ENCODE data around the gene ZNF830. TPM values are rescaled to one million over a fixed set of nuclear protein-coding genes. Genes with fewer than 3 reads are reported as not detected.

Gene ZNF830
- total and polyA plus RNA-seq, 10 of the 15 experiments (the other 5 are each of a cell fraction or from before 2014, with no cell fraction given) = 9.7 to 18.5 (median 15.1) TPM

GRCh38 chr17:34981538-34982241, 20.4 kb downstream of the ZNF830 start:
- peak overlapping the region; percentile 89 for H3K9ac ChIP-seq (ENCODE audit: control insufficient read depth, insufficient read depth, low read length)
- no peaks in the 10 kb centered on the region for H4K20me1 ChIP-seq (ENCODE audit: control insufficient read depth, insufficient read depth)
- H3K27ac ChIP-seq (ENCODE audit: control insufficient read depth, insufficient read depth) = peak overlapping the region; percentile 85
- H3K79me2 ChIP-seq (ENCODE audit: control insufficient read depth, insufficient read depth, low read length) = peaks cover 22% of the 10 kb centered on the region
- DNase-seq (ENCODE audit: low read depth, low spot score) (no peak), ATAC-seq (peak; percentile 27), FAIRE-seq (no peak)
- H3K4me3 ChIP-seq = peak overlapping the region; percentile 89
- ChIA-PET SMC1A (ENCODE audit: uncharacterized antibody, unreplicated experiment) (interaction anchor here (0.6 to 2.6 kb wide), 19 partner anchors 9 to 556 kb away, joined by 3 to 20 read pairs (median 3); partner anchors contain the start of gene SLFN12L), RAD21 (ENCODE audit: unreplicated experiment) (interaction anchor here (0.7 to 2.4 kb wide), 7 partner anchors 9 to 439 kb away, joined by 3 to 17 read pairs (median 5); partner anchors contain the start of gene RFFL), CTCF (interaction anchor here (0.7 to 3.9 kb wide), 12 partner anchors 10 to 138 kb away, joined by 3 to 16 read pairs (median 3); partner anchors contain the start of genes CCT6B and ZNF830), POLR2A (interaction anchor here (1.1 to 2.5 kb wide), 4 partner anchors 10 to 138 kb away, joined by 4 to 7 read pairs (median 5); partner anchors contain the start of gene RAD51D)
- H3K27me3 ChIP-seq (replicated peaks in 1 of 2; ENCODE audit: control insufficient read depth in 2 of 2, insufficient read depth in 2 of 2, low read length in 1 of 2) = no peaks in the 10 kb centered on the region
- in situ Hi-C loops (cut with MboI) (no loop called here), intact Hi-C loops (cut with micrococcal nuclease; ENCODE audit: unreplicated experiment) (loop anchor here (5.0 to 10.0 kb wide), 3 partner anchors 106 to 557 kb away; partner anchors contain the start of gene RAD51D)
- no peaks in the 10 kb centered on the region for H3K9me3 ChIP-seq (replicated peaks; ENCODE audit: control insufficient read depth, insufficient read depth, low read length)
- H2AFZ ChIP-seq (ENCODE audit: control insufficient read depth, low read depth, low read length) = peak overlapping the region; percentile 55
- TSS peak; percentile 63 for BruUV-seq (replicated peaks)
- H3K4me2 ChIP-seq (ENCODE audit: control insufficient read depth, insufficient read depth) = peak overlapping the region; percentile 86
- TF ChIP-seq CREM (IDR thresholded peaks at IDR 0.05; ENCODE audit: low read depth) = 0 out of 2 replicates have a peak, but pooled peaks have one; percentile 18
- peak; percentile 86 for TF ChIP-seq ATF7 (IDR thresholded peaks at IDR 0.05; ENCODE audit: low read depth)
- TF ChIP-seq, protein P1, sequence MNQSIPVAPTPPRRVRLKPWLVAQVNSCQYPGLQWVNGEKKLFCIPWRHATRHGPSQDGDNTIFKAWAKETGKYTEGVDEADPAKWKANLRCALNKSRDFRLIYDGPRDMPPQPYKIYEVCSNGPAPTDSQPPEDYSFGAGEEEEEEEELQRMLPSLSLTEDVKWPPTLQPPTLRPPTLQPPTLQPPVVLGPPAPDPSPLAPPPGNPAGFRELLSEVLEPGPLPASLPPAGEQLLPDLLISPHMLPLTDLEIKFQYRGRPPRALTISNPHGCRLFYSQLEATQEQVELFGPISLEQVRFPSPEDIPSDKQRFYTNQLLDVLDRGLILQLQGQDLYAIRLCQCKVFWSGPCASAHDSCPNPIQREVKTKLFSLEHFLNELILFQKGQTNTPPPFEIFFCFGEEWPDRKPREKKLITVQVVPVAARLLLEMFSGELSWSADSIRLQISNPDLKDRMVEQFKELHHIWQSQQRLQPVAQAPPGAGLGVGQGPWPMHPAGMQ (IDR thresholded peaks at IDR 0.05; ENCODE audit: borderline replicate concordance) = no peak
- 41% methylated on average over 8 of the region's 8 CpGs for WGBS (ENCODE audit: insufficient coverage, insufficient replicate concordance, low lambda C conversion rate, missing lambda C conversion rate)
- H3K4me1 ChIP-seq (ENCODE audit: control insufficient read depth, insufficient read depth, low read length) = peaks cover 12% of the 10 kb centered on the region
- H3K36me3 ChIP-seq (ENCODE audit: control insufficient read depth in 2 of 2, insufficient read depth in 2 of 2, low read length in 1 of 2) = peaks cover 0 to 4% of the 10 kb centered on the region in 2 experiments; a peak in 1 of 4 replicates
